Astrocyte of the spinal cord (primary cell): ENCODE measurements around the gene ZBTB49.

ENCODE experiments used
- DNase-seq: peaks from one replicate; pipeline ENCODE4 v3.0.0; 2011; ENCODE audit warnings: low read depth, low spot score
- H3K4me3 ChIP-seq: 2 replicates; pipeline ENCODE4 v1.5.1; 2011; ENCODE audit warnings: low read depth, mild to moderate bottlenecking, low read length, moderate library complexity
- in situ Hi-C: cut with HindIII; loops from 2 replicates; pipeline ENCODE4 v1.10.0; 2017; ENCODE audit warnings: low sequenced_read_pairs
- TF ChIP-seq, protein P1 (sequence below): IDR thresholded peaks from 2 replicates; pipeline ENCODE4 v1.5.1; 2012; ENCODE audit warnings: low read depth, mild to moderate bottlenecking, low read length, inconsistent platforms

Gene ZBTB49

GRCh38 chr4:4311193-4311592, 21.1 kb downstream of the ZBTB49 start:
- TF ChIP-seq, protein P1, sequence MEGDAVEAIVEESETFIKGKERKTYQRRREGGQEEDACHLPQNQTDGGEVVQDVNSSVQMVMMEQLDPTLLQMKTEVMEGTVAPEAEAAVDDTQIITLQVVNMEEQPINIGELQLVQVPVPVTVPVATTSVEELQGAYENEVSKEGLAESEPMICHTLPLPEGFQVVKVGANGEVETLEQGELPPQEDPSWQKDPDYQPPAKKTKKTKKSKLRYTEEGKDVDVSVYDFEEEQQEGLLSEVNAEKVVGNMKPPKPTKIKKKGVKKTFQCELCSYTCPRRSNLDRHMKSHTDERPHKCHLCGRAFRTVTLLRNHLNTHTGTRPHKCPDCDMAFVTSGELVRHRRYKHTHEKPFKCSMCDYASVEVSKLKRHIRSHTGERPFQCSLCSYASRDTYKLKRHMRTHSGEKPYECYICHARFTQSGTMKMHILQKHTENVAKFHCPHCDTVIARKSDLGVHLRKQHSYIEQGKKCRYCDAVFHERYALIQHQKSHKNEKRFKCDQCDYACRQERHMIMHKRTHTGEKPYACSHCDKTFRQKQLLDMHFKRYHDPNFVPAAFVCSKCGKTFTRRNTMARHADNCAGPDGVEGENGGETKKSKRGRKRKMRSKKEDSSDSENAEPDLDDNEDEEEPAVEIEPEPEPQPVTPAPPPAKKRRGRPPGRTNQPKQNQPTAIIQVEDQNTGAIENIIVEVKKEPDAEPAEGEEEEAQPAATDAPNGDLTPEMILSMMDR: no peak
- no peak for DNase-seq
- no peak overlapping the region for H3K4me3 ChIP-seq
- in situ Hi-C loops: no loop called here

- TF ChIP-seq, protein P1: no peak
- no peak for DNase-seq
- in situ Hi-C loops: no loop called here
- no peak overlapping the region for H3K4me3 ChIP-seq
Observed at GRCh38 chr4:4315461-4316149, 25.6 kb downstream of the ZBTB49 start.

DNA sequence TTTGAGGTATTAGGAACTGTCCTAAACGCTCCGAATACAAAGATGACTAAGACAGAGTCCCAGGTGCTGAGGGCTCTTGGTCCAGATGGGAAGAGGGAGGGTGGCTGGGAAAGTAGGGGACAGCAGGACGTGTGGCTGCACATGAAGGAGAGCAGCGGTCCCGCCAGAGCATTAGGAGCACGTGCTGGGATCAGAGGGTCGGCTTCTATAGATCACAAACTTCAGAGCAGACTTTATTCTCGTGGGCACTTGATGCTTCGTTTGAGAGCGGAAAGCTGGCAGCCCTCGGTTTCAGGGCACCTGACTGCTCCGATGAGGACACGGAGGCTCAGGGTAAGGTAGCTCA, 26.1 kb downstream of the ZBTB49 start:
- TF ChIP-seq, protein P1: no peak
- DNase-seq: no peak
- no peak overlapping the region for H3K4me3 ChIP-seq
- in situ Hi-C loops: no loop called here

GRCh38 chr4:4317496-4318232, 27.6 kb downstream of the ZBTB49 start:
- TF ChIP-seq, protein P1: no peak
- no peak overlapping the region for H3K4me3 ChIP-seq
- in situ Hi-C loops: no loop called here
- DNase-seq: no peak

DNA sequence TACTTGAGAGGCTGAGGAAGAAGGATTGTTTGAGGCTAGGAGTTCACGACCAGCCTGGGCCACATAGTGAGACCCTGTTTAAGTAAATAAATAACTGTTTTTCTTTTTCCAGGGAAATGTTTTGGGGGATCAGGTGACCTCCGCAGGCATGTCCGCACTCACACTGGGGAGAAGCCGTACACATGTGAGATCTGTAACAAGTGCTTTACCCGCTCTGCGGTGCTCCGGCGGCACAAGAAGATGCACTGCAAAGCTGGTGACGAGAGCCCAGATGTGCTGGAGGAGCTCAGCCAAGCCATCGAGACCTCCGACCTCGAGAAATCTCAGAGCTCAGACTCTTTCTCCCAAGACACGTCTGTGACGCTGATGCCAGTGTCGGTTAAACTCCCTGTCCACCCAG, 30.5 kb downstream of the ZBTB49 start:
- no peak overlapping the region for H3K4me3 ChIP-seq
- TF ChIP-seq, protein P1: no peak
- in situ Hi-C loops: no loop called here
- no peak for DNase-seq

DNA sequence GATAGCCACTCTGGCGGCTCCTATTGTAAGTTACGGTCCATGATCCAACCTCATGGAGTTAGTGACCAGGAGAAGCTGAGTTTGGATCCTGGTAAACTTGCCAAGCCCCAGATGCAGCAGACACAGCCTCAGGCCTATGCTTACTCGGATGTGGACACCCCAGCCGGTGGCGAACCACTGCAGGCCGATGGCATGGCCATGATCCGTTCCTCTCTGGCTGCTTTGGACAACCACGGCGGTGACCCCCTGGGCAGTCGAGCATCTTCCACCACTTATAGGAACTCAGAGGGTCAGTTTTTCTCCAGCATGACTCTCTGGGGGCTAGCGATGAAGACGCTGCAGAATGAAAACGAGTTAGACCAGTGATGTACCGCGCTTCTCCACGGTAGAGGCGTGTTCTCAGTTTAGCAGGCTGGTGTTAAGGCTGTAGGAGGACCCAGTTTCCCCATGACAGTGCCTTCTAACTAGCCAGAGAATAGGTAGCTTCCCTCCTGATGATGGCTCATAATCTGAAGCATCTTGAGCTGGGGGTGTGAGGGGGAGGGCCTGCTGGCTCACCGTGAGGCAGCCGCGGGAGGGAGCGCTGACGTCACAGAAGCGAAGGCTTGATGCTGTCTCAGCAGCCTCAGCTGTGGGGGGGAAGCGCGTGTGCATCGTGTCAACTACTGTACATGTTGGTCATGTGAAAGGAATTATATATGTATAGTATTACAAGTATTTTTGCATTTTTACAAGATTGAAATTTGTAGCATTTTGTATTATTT, 31.1 kb downstream of the ZBTB49 start:
- in situ Hi-C loops: no loop called here
- TF ChIP-seq, protein P1: no peak
- H3K4me3 ChIP-seq: no peak overlapping the region
- no peak for DNase-seq
